ENCODE results near the gene EDNRB.
"Not testable (repeated sequence)": the region's sequence is repeated elsewhere in the genome, so short reads cannot be mapped to it uniquely, and the experiment has no call there.

The EDNRB gene

DNA sequence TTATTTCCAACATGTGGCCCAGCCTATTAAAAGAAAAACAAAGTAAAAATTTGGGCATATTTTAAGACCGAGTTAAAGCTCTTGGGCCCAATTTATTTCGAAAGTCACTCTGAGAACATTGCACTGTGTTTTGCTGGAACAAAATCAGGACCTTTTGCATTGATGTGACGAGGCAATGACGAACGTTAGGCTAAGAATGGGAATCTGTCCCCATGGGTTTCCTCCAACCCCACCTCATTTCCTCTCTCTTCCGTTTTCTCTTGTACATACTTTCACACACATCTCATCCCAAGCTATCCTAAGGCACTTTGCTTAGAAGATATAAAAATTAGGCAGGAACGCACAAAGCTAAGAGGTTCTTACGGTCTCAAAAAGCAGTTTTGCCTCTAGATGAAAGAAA is 22.1 kb downstream of the EDNRB start:
- no peak for DNase-seq (ENCODE audit: low spot score)

- no peak for DNase-seq (ENCODE audit: low spot score)
Measured at GRCh38 chr13:77894743-77895142, 23.9 kb downstream of the EDNRB start.

GRCh38 chr13:77893066-77893465 is 25.6 kb downstream of the EDNRB start:
- DNase-seq (ENCODE audit: low spot score): peak; percentile 7

DNA sequence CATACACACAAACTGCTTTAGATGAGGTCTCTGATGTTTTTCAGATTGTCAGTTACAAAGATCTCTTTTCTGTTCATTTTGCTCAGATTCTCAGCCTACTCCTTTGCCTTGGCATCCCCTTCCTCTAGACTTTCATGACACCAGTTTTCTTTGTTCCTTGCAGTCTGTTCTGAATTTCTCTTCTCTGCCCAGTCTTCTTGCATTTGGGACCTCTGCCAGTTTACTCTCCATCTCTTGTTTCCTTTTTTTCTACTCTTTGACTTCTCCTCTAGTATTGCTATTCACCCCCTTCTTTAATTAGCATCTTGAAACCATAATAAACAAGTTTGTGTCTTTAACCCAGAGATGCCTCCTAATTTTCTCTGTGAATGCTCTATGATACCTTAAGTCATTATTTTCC is 26.1 kb downstream of the EDNRB start:
- no peak for DNase-seq (ENCODE audit: low spot score)

DNA sequence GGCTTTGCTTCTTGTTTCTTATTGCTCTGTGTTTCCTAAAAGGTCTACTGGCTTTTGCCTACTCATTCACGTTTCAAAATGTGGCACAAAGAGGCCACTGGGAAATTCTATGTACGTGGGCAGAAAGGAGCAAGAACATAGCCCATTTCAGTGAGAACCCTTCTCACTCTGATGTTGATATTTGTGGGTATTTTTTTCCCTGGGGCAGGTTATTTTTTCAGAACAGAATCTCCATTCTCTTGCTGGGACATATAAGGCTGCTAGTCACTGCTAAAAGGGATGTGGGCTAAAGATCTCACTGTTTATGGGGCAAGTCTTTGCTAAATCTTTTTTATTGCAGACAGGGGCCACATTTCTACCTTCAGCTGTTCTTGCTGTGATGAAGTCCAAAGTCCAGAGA is 27.1 kb downstream of the EDNRB start:
- DNase-seq (ENCODE audit: low spot score): no peak

DNA sequence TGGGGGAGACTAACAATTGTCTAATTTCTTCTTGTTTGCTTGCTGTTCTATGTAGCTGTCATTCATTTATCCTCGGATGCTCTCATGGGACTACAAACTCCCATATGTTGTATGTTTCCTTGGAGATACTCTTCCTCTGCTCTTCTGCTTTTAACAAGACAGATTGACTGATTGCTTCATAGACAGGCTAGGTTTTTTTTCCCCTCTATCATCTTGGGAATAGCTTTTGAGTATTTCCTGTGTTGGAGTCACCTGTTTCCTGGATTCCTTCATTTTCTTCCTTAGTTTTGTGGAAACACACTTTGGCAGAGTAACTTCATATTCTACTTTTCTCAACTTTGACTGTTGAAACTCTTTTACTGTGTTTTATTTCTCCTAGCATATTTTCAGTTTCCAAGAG is 27.6 kb downstream of the EDNRB start:
- DNase-seq (ENCODE audit: low spot score): no peak

DNA sequence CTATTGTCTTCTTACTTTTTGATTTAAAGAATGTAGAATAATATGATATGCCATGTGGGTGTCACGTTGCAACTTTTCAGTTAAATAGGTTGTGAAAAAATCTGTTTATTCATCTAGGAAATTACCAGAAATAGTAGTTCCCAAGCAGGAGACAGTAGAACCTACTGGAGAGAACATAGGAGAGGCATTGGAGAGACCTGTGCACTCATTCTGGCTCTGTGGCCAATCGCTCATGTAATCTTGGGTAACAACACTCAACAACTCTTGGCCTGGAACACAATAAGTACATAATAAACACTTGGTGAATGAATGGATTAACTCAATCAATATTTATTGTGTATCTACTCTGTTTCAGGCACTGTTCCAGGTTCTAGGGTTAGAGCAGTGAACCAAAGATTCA is 35.3 kb downstream of the EDNRB start:
- DNase-seq (ENCODE audit: low spot score): no peak

DNA sequence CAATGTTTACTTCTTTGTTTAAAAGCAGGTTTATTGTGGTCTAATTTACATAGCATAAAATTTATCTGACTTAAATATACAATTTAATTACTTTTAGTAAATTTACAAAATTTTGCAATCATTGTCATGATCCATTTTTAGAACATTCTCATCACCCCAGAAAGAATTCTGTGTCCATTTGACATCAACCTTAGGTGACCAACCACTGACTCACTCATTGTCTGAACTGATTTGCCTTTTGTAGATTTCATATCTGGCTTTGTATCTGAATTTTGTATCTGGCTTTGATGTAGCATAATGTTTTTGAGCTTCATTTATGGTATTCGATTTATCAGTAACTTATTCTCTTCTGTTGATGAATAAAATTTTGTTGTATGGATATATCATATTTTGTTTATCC is 40.4 kb downstream of the EDNRB start:
- no peak for DNase-seq (ENCODE audit: low spot score)

DNA sequence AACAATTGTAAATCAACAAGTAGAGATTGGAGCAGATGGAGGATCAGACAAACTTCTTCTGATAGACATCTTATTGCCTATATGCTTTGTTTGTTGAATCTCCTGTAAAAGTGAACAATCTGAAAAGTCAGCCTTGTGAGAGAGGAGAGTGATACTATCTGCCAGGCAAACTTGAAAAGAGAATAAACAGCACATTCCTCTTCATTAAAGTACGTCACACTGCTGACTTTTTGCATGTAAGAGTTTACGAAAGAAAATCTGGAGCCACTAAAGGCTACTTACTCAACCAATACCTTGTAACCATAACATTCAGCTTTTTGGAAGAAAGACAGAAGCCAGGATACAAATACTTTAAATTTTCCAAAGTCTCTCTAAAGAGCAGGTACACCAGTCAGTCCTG is 42.5 kb downstream of the EDNRB start:
- no peak for DNase-seq (ENCODE audit: low spot score)

DNA sequence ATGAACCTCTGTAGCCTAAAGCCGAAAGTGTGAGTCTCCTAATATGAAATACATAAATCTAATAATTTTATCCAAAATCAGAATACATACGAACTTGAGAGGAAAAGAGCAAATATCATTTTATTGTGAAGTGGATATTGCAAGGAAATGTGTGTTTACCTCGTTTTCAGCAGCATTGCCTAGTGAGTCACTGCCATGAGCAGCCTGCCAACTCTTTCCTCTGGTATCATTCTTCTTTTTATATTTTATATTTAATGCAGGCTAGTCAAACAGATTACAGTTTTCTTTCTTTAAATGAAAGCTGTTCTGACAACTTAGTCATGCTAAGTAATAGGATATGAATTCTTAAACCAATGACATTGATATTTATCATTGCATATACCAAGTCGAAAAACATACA is 44.2 kb downstream of the EDNRB start:
- no peak for DNase-seq (ENCODE audit: low spot score)

- no peak for DNase-seq (ENCODE audit: low spot score)
Measured at GRCh38 chr13:77872995-77873394, 45.6 kb downstream of the EDNRB start.

DNA sequence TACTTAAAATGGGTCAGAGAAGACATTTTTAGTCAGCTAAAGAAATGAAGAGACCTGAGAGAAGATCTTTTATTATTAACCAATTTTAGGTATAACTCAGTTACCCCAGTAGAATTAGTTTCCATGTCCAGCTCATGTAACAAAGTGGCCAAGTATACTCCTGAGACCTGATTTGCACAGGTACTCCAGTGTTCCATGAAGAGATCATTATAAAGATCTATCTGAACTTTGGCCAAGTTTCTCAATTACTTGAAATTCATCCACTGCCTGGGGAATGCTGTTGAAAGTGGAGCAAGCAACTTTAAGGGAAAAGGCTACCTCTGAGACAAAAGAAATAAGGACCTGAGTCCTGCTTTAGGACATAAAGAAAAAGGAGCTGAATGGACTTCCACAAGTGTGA is 47.0 kb downstream of the EDNRB start:
- DNase-seq (ENCODE audit: low spot score): no peak

DNA sequence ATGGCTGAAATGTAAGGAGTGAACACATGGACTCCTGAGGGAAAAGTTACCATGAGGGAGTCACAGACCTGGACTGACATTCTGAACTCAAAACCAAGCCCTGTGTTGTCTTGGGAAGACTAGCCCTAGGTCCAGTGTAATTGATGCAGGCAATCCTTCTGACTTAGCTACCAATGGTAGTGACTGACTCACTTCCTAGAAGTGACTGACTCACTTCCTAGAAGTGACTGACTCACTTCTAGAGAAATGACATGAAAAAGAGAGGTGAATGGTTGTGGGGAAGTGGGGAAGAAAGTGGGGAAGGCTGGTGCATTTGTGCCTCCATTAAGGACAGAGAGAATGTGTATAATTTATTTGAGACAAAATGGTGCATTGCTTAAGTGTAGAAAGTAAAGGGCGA is 49.9 kb downstream of the EDNRB start:
- DNase-seq (ENCODE audit: low spot score): no peak

DNA sequence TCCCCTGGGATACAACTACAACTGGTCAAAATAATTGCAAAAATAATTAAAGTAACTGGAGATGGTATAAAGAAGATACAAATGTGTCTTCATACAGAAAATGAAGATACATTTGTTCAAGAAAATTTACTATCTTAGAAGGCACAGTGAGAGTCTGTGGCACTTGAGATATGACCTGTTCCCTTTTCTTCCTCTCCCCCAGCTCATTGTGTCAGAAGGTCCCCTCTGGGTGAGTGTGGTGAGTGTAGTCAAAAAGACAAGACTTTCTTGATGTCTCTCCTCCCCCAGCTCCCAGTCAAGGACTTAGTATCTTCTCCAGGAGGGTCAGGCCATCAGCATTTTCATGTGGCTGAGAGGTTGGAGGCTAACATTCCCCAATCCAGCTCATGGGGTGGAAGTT is 51.7 kb downstream of the EDNRB start:
- DNase-seq (ENCODE audit: low spot score): no peak

DNA sequence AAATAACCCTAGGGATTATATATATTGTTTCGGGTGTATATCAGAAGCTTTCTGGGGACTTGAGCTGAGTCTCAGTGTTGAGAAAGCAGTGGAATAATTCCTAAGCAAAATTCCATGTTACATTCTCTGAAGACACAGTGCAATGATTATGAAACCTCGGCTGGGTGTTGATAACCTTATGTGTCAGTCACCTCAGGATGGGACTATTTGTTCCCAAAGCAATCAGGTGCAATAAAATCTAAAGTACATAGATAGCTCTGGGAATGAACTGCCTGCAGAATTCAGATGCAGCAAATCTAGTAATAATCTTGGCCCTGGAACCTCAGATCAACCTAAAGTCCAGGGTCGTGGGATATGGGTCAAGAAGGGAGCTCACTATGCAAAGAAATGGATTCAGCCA is 53.0 kb downstream of the EDNRB start:
- DNase-seq (ENCODE audit: low spot score): no peak

- DNase-seq (ENCODE audit: low spot score): no peak
Measured at GRCh38 chr13:77863144-77863543, 55.5 kb downstream of the EDNRB start.

DNA sequence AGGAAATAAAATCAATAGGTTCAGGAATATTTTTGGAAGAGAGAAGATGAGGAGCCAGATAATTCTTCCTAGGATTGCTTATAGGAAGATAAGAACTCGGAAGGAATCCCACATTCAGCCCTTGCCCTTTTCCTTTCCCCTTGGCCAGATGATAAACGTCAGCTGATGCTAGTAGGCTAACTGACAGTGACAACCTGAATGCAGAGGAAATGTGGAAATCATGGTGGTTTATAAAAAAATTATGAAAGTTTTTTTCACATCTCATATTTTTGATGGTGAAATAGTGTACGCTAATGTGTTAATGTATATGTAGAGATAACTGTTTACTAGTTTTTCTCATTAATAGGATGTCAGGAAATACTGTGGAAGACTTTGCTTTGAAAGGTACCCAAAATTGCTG is 56.9 kb downstream of the EDNRB start:
- no peak for DNase-seq (ENCODE audit: low spot score)

DNA sequence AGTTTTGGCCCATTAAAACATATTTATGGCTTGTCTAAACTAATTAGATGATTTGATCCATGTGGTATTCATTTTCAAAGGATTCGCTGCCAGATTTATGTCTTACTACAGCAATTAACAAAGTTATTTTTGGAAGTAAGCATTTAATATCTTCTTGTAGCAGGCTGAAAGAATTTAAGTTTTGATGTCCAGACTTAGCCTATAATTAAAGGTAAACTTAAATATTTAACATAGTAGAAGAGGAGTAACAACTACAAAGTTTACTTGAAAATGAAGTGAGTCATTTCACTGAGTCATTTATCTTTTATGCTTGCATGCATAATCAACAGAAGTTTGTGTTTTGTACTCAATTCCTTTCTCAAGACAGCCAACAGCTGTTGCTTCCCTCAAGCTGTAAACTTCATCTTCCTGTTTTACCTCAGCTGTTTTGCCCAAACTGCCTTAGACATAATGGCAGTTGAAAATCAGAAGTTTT is 58.1 kb downstream of the EDNRB start:
- DNase-seq (ENCODE audit: low spot score): no peak

GRCh38 chr13:77859450-77859849 is 59.2 kb downstream of the EDNRB start:
- DNase-seq (ENCODE audit: low spot score): no peak

DNA sequence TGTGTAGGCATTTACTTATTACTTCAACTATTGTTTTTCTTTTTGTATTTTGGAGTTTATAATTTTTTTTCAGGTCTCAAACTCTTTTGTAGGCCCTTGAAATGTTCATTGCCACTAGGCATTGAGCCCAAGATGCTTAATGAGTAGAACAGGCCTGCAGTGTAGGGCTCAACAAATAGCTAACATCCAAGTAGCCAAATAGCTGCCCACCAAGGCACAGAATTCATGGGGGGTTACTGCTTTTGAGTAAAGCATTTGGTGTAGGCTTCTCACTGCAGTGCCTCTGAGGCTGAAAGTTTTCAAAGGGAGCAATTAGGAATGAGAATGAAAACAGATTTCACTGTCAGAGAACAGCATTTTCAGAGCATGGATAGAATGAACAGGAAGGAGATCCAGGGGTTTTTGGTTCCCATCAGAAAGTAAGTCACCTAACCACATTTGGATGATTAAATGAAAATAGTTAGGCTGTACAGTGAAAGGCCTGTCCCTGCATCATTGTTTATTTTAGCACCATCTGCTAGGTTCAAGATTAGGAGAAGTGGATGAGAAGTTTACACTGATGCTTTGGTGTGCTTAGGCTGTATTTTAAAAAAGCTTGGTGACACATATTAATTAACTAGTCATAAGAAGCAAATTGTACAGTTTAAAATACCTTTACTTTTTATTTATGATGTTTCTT is 61.0 kb downstream of the EDNRB start:
- DNase-seq (ENCODE audit: low spot score): no peak

- DNase-seq (ENCODE audit: low spot score): peak; percentile 53
Measured at GRCh38 chr13:77853703-77854102, 64.9 kb downstream of the EDNRB start.

DNA sequence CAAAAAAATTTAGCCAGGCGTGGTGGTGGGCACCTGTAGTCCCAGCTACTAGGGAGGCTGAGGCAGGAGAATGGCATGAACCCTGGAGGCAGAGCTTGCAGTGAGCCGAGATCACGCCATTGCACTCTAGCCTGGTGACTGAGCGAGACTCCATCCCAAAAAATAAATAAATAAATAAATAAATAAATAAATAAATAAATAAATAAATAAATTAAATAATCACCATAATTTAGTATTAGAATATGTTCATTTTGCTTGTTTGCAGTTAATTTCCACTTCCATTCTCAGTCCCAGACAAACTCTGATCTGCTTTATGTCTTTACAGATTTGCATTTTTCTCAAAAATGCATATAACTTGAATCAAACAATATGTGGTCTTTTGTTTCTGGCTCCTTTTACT is 70.6 kb downstream of the EDNRB start:
- not testable (repeated sequence) for DNase-seq (ENCODE audit: low spot score)

GRCh38 chr13:77846173-77846572 is 72.5 kb downstream of the EDNRB start:
- no peak for DNase-seq (ENCODE audit: low spot score)

Data from iPS-NIHi11 (cell line).